ENCODE measurements around the gene TIAM1.

TIAM1 gene

DNA sequence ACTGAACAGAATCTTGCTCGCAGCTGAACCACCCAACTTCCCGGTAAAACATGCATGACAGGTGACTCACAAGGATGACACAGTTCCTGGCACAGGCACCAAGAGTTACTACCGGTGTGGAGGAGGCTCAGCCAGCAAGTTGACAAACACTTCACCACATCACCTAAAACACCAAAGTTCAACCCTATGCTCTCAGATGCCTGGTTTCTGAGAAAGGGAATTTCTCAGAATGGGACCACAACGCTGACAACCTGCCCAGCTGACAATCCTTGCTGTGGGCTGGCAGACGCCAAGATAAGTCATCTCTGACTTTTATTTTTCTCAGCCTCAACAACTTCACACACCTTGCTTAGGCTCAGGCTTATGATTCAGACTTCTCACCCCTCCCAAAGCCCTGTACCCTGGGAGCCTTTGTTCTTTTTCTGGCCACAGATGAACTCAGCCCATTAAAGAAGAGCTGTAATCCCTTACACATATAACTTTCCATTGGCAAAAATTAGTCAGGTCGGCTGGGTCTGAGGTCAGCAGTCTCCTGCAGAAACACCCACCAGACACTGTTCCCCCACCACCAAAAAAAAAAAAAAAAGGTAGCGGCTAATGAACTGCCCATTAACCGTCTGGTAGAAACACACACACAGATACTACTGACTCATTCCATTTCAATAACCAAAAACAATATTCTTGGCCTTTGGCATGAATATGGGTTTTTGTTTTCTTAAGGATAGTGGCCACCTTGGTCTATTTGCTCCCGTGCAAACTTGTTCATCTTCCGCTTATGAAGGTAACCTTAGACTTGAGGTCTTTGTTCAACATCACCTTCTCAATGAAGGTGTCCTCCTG is 10.8 kb upstream of the TIAM1 start:
- no peak for DNase-seq

- no peak for DNase-seq
Measured at GRCh38 chr21:31354122-31354521, 10.1 kb upstream of the TIAM1 start.

GRCh38 chr21:31352836-31353235 is 8.8 kb upstream of the TIAM1 start:
- no peak for DNase-seq

- no peak for DNase-seq
Measured at GRCh38 chr21:31351960-31352359, 7.9 kb upstream of the TIAM1 start.

GRCh38 chr21:31351438-31351837 is 7.4 kb upstream of the TIAM1 start:
- no peak for DNase-seq

DNA sequence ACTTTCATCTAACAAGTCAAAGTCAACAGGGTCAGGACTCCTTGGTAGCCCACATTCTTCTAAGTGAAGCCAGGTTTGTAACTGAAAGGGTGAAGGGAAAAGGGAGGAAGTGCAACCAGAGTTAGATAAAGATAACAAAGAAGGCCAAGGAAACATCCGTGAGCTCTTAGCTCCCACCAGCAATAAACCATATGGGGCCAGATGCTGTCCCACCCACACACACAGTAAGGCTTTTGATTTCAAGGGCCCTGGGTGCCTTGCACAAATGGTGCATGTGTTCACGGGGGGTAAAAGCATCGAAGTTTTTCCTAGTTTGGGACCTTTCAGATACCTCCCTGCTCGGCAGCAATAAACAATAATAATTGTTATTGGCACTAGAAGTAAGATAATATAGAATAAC is 5.1 kb upstream of the TIAM1 start:
- DNase-seq: no peak

GRCh38 chr21:31348188-31348587 is 4.1 kb upstream of the TIAM1 start:
- no peak for DNase-seq

GRCh38 chr21:31347435-31348032 is 3.5 kb upstream of the TIAM1 start:
- no peak for DNase-seq

DNA sequence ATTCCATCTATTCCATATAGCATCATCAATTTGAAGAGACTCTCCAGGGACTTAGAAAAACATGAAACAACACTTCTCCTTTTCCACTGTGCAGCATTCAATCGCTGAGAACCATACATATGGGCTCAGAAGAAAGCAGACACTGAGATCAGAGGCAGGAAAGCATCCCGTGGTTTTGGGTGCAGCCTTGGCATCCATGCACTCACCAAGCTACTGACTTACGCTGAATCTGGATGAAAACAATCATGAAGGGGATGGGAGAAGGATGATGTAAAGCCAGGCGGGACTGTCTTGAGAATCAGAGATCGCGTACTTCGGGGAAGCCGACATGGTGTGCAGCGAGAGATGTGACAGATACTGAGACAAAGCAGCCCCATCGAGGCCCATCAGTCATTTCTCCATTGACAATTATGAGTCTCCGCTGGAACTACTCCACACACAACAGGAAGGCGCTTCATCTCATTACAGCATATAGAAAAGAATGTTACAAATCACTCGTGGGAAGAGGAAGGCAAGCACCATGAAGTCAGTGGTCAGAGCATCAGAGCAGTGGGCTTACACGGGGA is 2.3 kb upstream of the TIAM1 start:
- no peak for DNase-seq

DNA sequence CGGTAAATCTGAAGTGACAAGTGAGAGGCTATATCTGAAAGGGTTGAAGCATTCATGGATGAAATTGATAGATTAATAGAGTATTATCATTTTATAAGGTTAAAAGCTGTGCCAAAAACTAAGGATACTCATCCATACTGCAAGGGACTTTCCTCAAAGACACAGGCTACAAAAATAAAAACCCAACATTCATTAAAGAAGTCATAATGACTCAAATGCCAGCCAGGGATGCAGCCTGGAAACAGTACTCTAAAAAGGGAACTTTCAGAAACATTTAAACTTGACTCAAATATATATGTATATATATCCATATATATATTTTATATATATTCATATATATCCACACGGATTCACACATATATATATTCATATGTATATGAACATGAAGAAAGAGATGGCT is 1.1 kb upstream of the TIAM1 start:
- DNase-seq: no peak

DNA sequence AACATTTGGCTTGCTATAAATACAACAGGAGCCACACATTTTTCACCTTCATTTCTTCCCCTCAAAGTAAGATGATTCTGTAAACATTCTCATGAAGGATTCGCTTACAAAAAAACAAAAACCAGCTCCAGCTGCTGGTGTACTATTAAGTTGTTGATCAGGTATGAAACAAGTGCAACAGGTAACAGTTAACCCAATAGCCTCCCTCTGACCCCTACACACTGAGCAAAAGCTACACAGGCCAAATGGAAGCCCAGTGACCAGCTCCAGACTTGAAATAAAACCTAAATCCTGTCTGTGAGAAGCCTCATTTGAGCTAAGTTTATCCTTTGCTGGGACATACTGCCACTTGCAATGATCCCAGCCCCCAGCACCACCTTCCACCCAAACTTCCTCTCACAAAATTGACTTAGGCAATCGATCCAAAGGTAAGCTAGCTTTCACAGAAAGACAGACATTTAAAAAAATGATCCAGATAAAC is 991 bp downstream of the TIAM1 start:
- DNase-seq: no peak

DNA sequence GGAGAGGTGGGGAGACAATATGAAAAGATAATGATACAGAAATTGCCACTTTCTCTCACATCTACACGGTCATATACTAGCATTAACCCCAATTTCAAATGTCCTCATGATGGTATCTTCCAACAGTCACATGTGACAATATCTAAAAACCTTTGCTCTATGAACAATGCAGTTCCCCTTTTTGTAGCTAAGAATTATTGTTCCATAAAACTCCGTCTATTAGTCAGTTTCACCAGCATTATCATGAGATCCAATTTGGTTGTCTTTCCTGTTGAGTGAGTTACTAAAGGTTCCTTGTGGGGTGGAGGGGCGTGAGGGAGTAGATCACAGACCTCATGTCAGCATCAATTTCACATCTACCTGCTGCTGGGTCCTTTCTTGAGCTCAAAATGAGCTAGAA is 1.7 kb downstream of the TIAM1 start:
- DNase-seq: no peak

DNA sequence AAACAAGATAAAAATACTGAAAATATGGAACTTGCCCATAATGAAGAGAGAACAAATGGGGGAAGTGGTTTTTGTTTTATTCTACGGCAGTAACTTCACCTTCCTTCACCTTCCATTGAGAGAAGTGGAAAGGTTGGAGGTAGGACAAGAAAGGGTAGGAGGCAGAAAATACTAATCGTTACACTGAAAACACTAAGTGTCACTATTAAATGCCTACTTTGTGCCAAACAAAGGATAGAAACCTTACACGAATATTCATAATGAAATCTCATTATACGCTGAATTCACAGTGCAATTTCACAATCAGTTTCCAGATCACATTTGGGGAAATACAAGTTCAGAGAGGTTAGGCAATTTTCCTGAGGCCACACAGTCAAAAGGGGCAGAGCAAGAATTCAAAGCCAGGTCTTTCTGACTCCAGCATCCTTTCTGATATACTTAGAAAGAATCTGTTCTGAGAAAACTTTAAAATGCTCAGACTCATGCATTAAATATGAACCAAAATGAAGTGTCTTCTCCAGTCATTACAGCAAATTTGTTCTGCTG is 3.0 kb downstream of the TIAM1 start:
- DNase-seq: no peak

- DNase-seq: no peak
Measured at GRCh38 chr21:31340514-31340913, 3.5 kb downstream of the TIAM1 start.

- DNase-seq: no peak
Measured at GRCh38 chr21:31339721-31340120, 4.3 kb downstream of the TIAM1 start.

GRCh38 chr21:31338908-31339368 is 5.1 kb downstream of the TIAM1 start:
- DNase-seq: no peak

DNA sequence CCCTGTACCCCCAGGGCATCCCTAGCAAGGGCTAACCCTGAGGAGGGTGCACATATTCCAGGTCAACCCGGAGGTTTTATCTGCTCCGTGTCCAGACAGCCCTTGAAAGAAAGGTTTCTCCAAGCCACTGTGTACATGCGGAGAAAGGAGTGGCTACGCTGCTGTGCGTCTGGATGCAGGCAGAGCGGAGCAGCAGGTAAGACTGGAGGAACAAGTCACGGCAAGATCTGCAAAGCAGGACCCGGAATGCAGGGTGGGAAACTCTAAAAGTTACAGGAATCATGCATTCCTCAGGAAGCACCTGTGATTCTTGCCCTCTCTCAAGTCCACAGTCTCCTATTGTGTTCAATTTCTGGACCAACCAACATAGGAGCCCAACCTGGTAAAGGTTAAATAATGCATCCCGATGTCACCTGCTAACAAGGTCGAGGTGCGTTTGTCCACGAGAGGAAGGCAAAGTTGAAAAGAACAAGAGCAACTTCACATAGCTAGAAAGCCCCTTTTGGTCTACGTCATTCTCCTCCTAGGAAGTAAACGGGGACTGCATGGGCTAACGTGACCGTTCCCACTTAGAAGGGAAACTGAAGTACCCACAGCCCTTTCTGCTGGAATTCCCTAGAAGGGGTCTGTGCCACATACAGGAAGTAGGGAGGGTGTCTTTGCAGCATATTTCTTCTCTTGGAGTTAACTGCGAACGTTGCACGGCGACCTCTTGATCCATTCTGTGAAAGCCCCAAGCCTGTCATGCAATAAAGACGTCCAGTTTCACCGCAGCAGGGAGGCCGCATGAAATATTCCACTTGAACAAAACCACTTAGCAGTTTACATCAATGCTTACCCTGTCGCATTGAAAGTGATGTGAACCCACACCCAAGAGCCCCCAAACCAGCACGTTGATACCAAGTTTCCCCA is 5.8 kb downstream of the TIAM1 start:
- DNase-seq: no peak

- no peak for DNase-seq
Measured at GRCh38 chr21:31337086-31337485, 7.0 kb downstream of the TIAM1 start.

DNA sequence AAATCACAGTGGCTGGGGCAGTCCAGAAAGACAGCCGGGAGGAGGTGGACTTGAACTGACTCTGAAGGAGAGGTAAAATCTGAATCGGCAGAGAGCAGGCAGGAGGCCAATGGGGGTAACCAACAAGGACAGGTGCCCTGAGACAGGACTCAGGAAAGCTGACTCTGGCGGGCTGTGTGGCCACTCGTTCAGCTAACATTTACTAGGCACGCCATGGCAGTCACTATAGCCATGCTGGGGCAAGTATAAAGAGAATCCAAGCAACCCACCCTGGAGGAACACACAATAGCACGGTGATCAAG is 7.4 kb downstream of the TIAM1 start:
- DNase-seq: no peak

- peak; percentile 72 for DNase-seq
Measured at GRCh38 chr21:31335957-31336738, 7.9 kb downstream of the TIAM1 start.

GRCh38 chr21:31334648-31335121 is 9.4 kb downstream of the TIAM1 start:
- no peak for DNase-seq

GRCh38 chr21:31332525-31332924 is 11.5 kb downstream of the TIAM1 start:
- DNase-seq: no peak
